Cardiac muscle cell (in vitro differentiated cells and primary cell): ENCODE measurements around the gene ADH7. TPM values are rescaled to one million over a fixed set of nuclear protein-coding genes. Genes with fewer than 3 reads are reported as not detected.
"Not testable (repeated sequence)": the region's sequence is repeated elsewhere in the genome, so short reads cannot be mapped to it uniquely, and the experiment has no call there.

Experiments
- DNase-seq, 2 donors: peaks; one replicate each; pipeline versions ENCODE4 v3.0.0 to v3.0.0-alpha.2; 2010 to 2017; ENCODE audit warnings: low read depth in 1 of 2, low spot score in 1 of 2
- H3K27ac ChIP-seq: fragments of 200-600 bp; sonication (generic); 2 replicates; pipeline ENCODE4 v1.5.1; 2016
- H3K27me3 ChIP-seq: fragments of 200-600 bp; sonication (generic); 2 replicates; pipeline ENCODE4 v1.6.0; 2016; ENCODE audit warnings: control low read depth
- H3K36me3 ChIP-seq: fragments of 200-600 bp; sonication (generic); 2 replicates; pipeline ENCODE4 v1.5.1; 2016; ENCODE audit warnings: control low read depth
- H3K4me1 ChIP-seq: fragments of 200-600 bp; sonication (generic); 2 replicates; pipeline ENCODE4 v1.8.1; 2017; ENCODE audit warnings: low read depth, mild to moderate bottlenecking, mixed run types
- H3K4me3 ChIP-seq: fragments of 200-600 bp; sonication (generic); 2 replicates; pipeline ENCODE4 v1.5.1; 2016; ENCODE audit warnings: mild to moderate bottlenecking
- H3K9me3 ChIP-seq: fragments of 200-600 bp; sonication (generic); 2 replicates; pipeline ENCODE4 v1.5.1; 2017; ENCODE audit warnings: low read depth, mild to moderate bottlenecking, control low read depth
- CTCF ChIP-seq: IDR thresholded peaks from 2 replicates; pipeline ENCODE4 v1.5.1; 2012; ENCODE audit warnings: low read depth, mild to moderate bottlenecking, low read length
- polyA plus RNA-seq: library from polyadenylated mRNA; unstranded; fragments of >200 nt; fragmentation: Nextera tagmentation; extraction: Ambion mirVana; gene quantifications from 2 replicates; pipeline ENCODE4 v1.2.1, GENCODE V29; 2016
- total RNA-seq: library from RNA; depleted of rRNA; stranded (reverse); fragments of >200 nt; gene quantifications from 2 replicates; pipeline ENCODE4 v1.2.3, GENCODE V29; 2016

The ADH7 gene
- total and polyA plus RNA-seq, 2 experiments from 2014 or later, result not detected

DNA sequence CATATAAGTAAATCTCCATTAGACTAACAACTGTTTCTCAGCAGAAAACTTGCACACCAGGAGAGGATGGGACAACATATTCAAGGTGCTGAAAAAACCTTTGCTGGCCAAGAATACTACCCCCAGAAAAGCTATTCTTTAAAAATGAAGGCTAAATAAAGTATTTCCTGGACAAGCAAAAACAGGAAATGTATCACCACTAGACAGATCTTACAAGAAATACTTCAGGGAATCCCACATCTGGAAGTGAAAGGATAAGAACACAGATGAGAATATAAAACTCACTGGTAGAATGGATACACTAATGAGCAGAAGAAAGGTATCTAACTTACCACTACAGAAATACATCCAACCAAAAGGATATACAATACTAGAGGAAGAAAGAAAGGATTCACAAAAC lies 55.6 kb downstream of the ADH7 start:
- no peak for TF ChIP-seq CTCF
- Histone ChIP-seq H3K4me1 (no peaks in the 10 kb centered on the region), H3K4me3 (no peak overlapping the region), H3K36me3 (no peaks in the 10 kb centered on the region), H3K27me3 (no peaks in the 10 kb centered on the region), H3K27ac (no peak overlapping the region), H3K9me3 (no peaks in the 10 kb centered on the region)
- peak in 1 of 2 donors; percentile 33 for DNase-seq

DNA sequence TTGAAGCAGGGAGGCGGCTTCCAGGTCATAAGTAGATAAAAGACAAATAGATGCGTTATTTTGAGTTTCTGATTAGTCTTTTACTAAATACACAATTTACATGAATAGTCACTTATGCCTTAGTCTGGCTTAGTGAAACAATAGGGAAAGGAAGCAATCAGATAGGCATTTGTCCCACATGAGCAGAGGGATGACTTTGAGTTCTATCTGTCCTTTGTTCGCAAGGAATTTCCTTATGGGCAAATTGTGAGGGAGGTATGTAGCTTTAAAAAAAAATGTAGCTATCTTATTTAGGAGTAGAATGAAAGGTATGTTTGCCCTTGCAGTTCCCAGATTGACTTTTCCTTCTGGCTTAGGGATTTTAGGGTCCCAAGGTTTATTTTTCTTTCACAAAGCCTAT lies 56.3 kb downstream of the ADH7 start:
- DNase-seq, result no peak
- TF ChIP-seq CTCF, result no peak
- Histone ChIP-seq H3K9me3 (no peaks in the 10 kb centered on the region), H3K36me3 (no peaks in the 10 kb centered on the region), H3K4me3 (no peak overlapping the region), H3K27ac (no peak overlapping the region), H3K27me3 (no peaks in the 10 kb centered on the region), H3K4me1 (no peaks in the 10 kb centered on the region)

- TF ChIP-seq CTCF, result peak; percentile 45
- peak in 1 of 2 donors; percentile 44 for DNase-seq
- H3K4me1 ChIP-seq, H3K9me3 ChIP-seq, H3K27me3 ChIP-seq, H3K4me3 ChIP-seq, H3K27ac ChIP-seq, H3K36me3 ChIP-seq: not testable (repeated sequence)
These were observed 57.8 kb downstream of the ADH7 start for GRCh38 chr4:99377341-99377740.

GRCh38 chr4:99372464-99372863 lies 62.7 kb downstream of the ADH7 start:
- DNase-seq, H3K27ac ChIP-seq, H3K27me3 ChIP-seq, H3K36me3 ChIP-seq, H3K4me3 ChIP-seq, H3K9me3 ChIP-seq, H3K4me1 ChIP-seq: not testable (repeated sequence)

- peak in 1 of 2 donors; percentile 4 for DNase-seq
- H3K27me3 ChIP-seq, result not testable (repeated sequence)
These were observed 67.3 kb downstream of the ADH7 start for GRCh38 chr4:99367817-99368216.

GRCh38 chr4:99366491-99366890 lies 68.7 kb downstream of the ADH7 start:
- Histone ChIP-seq H3K36me3 (no peaks in the 10 kb centered on the region), H3K4me3 (no peak overlapping the region), H3K27me3 (no peaks in the 10 kb centered on the region), H3K4me1 (no peaks in the 10 kb centered on the region), H3K27ac (no peak overlapping the region), H3K9me3 (no peaks in the 10 kb centered on the region)
- no peak for TF ChIP-seq CTCF
- DNase-seq, result no peak

More at GRCh38 chr4:99367817-99368216, 67.3 kb downstream of the ADH7 start:
- H3K27ac ChIP-seq, H3K4me1 ChIP-seq, H3K36me3 ChIP-seq, H3K4me3 ChIP-seq, H3K9me3 ChIP-seq: not testable (repeated sequence)

- Histone ChIP-seq H3K9me3 (no peaks in the 10 kb centered on the region), H3K36me3 (no peaks in the 10 kb centered on the region), H3K4me1 (no peaks in the 10 kb centered on the region), H3K27ac (no peak overlapping the region), H3K4me3 (no peak overlapping the region), H3K27me3 (no peaks in the 10 kb centered on the region)
- TF ChIP-seq CTCF, result no peak
- no peak for DNase-seq
These were observed 72.4 kb downstream of the ADH7 start for GRCh38 chr4:99362768-99363167.
